ENCODE data around the gene CYP4F11. TPM values are rescaled to one million over a fixed set of nuclear protein-coding genes. Genes with fewer than 3 reads are reported as not detected.
"Not testable (repeated sequence)": the region's sequence is repeated elsewhere in the genome, so short reads cannot be mapped to it uniquely, and the experiment has no call there.

CYP4F11 gene
- total and polyA plus RNA-seq, 12 donors: 0.09 to 2.1 (median 0.56) TPM; not detected in 4

DNA sequence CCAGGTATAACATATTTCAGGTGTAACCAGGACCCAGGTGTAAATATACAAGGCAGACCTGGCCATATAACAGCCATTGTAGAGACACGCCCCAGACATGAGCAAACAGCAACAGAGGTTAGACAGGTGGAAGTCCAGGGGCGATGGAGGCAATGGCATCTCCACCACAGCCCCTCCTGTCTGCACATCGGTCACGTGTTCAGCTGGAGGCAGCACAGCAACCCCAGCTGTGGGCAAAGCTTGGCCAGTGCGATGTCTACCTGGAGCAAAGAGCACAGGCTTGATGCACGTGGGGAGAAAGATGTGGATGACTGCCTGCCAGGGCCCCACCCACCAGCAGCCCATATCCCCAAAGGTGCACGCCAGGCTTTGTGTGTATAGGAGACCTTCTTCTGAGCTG, 40.9 kb downstream of the CYP4F11 start:
- intact Hi-C loops (cut with DNase I): no loop called here
- Histone ChIP-seq H3K9me3 (peaks cover 0 to 3% (median 0%) of the 10 kb centered on the region in 11 donors), H3K36me3 (no peaks in the 10 kb centered on the region), H3K27ac (no peak overlapping the region), H3K4me3 (no peak overlapping the region), H3K4me1 (no peaks in the 10 kb centered on the region), H3K27me3 (peaks cover 0 to 28% (median 14%) of the 10 kb centered on the region in 7 donors)
- TF ChIP-seq, protein P1, sequence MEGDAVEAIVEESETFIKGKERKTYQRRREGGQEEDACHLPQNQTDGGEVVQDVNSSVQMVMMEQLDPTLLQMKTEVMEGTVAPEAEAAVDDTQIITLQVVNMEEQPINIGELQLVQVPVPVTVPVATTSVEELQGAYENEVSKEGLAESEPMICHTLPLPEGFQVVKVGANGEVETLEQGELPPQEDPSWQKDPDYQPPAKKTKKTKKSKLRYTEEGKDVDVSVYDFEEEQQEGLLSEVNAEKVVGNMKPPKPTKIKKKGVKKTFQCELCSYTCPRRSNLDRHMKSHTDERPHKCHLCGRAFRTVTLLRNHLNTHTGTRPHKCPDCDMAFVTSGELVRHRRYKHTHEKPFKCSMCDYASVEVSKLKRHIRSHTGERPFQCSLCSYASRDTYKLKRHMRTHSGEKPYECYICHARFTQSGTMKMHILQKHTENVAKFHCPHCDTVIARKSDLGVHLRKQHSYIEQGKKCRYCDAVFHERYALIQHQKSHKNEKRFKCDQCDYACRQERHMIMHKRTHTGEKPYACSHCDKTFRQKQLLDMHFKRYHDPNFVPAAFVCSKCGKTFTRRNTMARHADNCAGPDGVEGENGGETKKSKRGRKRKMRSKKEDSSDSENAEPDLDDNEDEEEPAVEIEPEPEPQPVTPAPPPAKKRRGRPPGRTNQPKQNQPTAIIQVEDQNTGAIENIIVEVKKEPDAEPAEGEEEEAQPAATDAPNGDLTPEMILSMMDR (IDR thresholded peaks at IDR 0.05): no peak
- DNase-seq: no peak
- no peak for ATAC-seq
- WGBS, 2 donors: 53% methylated on average over 7 of the region's 7 CpGs

- Histone ChIP-seq H3K36me3 (no peaks in the 10 kb centered on the region), H3K9me3 (peaks cover 0 to 3% (median 0%) of the 10 kb centered on the region in 11 donors), H3K27me3 (peaks cover 0 to 22% (median 11%) of the 10 kb centered on the region in 7 donors), H3K4me3 (no peak overlapping the region), H3K4me1 (no peaks in the 10 kb centered on the region), H3K27ac (no peak overlapping the region)
- intact Hi-C loops (cut with DNase I): no loop called here
- 68 to 73% methylated on average over 6 of the region's 6 CpGs for WGBS, 2 donors
- no peak for ATAC-seq
- DNase-seq: no peak
- TF ChIP-seq, protein P1 (IDR thresholded peaks at IDR 0.05): no peak
Observed at GRCh38 chr19:15892012-15892411, 42.3 kb downstream of the CYP4F11 start.

- Histone ChIP-seq H3K27me3 (peaks cover 0 to 22% (median 11%) of the 10 kb centered on the region in 7 donors), H3K36me3 (no peaks in the 10 kb centered on the region), H3K9me3 (peaks cover 0 to 3% (median 0%) of the 10 kb centered on the region in 11 donors), H3K27ac (no peak overlapping the region), H3K4me1 (no peaks in the 10 kb centered on the region), H3K4me3 (no peak overlapping the region)
- TF ChIP-seq, protein P1 (IDR thresholded peaks at IDR 0.05): no peak
- WGBS, 2 donors: 67 to 75% methylated on average over 6 of the region's 6 CpGs
- no peak for ATAC-seq
- DNase-seq: no peak
- intact Hi-C loops (cut with DNase I): no loop called here
Observed at GRCh38 chr19:15891434-15891833, 42.9 kb downstream of the CYP4F11 start.

DNA sequence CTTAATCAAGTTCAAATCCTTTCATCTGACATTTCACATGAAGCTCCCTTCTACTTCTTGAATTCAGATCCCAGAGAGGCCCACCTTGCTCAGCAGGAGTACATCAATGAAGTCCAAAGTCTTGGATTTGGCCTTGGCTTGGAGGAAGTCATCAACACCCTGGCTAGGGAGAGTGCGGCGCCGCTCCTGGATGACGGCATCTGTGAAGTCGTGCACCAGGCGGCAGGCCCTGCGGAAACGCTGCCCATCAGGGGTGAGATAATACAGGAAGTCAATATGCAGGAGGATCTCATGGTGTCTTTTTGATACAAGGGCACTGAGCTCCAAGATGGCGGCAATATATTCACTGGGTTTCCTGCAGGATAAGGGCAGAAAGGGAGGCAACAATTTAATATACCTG, 45.0 kb downstream of the CYP4F11 start:
- peaks cover 0 to 22% (median 15%) of the 10 kb centered on the region in 7 donors for H3K27me3 ChIP-seq
- WGBS, 2 donors: 80 to 81% methylated on average over 9 of the region's 9 CpGs
- intact Hi-C loops (cut with DNase I); H3K36me3 ChIP-seq; H3K27ac ChIP-seq; H3K4me3 ChIP-seq; H3K9me3 ChIP-seq; H3K4me1 ChIP-seq; ATAC-seq; DNase-seq: not testable (repeated sequence)

DNA sequence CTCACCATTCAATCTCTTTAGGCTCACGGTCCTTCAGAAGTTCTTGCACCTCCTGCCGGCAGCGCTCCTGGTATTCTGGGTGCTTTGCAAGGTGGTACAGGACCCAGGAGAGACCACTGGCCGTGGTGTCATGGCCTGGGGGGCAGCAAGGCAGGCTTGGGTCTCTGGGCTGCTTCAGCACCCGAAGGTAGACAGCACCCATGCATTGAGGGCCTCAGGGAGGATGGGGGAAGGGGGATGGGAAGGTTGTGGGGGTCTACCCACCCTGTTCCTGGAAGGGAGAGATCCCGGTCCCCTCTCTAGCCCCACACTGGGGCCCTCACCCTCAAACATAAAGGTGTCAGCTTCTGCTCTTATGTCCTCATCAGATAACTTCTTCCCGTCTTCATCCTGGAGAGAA, 48.4 kb downstream of the CYP4F11 start:
- Histone ChIP-seq H3K9me3 (peaks cover 0 to 1% (median 0%) of the 10 kb centered on the region in 11 donors), H3K36me3 (no peaks in the 10 kb centered on the region), H3K27me3 (peaks cover 0 to 31% (median 13%) of the 10 kb centered on the region in 7 donors), H3K27ac (no peak overlapping the region), H3K4me1 (no peaks in the 10 kb centered on the region), H3K4me3 (no peak overlapping the region)
- ATAC-seq (no peak), DNase-seq (no peak)
- intact Hi-C loops (cut with DNase I): no loop called here
- TF ChIP-seq, protein P1 (IDR thresholded peaks at IDR 0.05): no peak
- 71 to 72% methylated on average over 7 of the region's 7 CpGs for WGBS, 2 donors
